GM12892 (cell line): Measurements from ENCODE around the gene CCDC15.

ENCODE experiments used
- DNase-seq: peaks from one replicate; pipeline ENCODE4 v3.0.0; 2011; ENCODE audit not compliant: insufficient read length
- FAIRE-seq: peaks from 2 replicates; lab custom pipeline; 2011; peaks lifted over from hg19 to GRCh38; lab: Jason Lieb, UNC
- POLR2A ChIP-seq: IDR thresholded peaks from 2 replicates; pipeline ENCODE4 v1.6.1; 2011; ENCODE audit warnings: low read depth, low read length, control low read depth
- POLR2AphosphoS5 ChIP-seq: IDR thresholded peaks from 2 replicates; pipeline ENCODE4 v1.6.1; 2011; ENCODE audit warnings: low read depth, low read length, control low read depth
- TAF1 ChIP-seq: IDR thresholded peaks from 2 replicates; pipeline ENCODE4 v1.6.1; 2011; ENCODE audit warnings: low read depth, mild to moderate bottlenecking, control low read depth, low read length, borderline replicate concordance

Gene CCDC15

DNA sequence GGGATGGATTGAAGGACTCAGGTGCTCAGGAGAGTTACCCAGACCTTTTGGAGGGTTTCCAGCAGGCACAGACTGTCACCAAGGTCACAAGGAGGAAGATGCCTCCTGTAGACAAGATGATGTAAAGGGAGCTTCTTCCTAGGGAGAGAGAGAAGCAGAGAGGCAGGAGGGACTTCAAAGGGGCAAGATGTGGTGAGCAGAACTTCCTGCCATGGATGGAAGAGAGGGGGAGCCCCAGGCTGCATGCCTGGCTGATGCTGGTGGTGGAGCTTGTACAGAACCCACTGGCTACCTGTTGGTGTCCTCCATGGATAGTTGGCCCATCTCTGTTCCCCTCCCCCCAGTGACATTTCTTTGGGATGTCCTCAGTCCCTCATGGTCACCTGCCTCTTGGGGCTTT is 30.7 kb upstream of the CCDC15 start:
- no peak for FAIRE-seq
- no peak for TF ChIP-seq TAF1
- TF ChIP-seq POLR2A, result no peak
- TF ChIP-seq POLR2AphosphoS5, result no peak
- DNase-seq, result no peak

DNA sequence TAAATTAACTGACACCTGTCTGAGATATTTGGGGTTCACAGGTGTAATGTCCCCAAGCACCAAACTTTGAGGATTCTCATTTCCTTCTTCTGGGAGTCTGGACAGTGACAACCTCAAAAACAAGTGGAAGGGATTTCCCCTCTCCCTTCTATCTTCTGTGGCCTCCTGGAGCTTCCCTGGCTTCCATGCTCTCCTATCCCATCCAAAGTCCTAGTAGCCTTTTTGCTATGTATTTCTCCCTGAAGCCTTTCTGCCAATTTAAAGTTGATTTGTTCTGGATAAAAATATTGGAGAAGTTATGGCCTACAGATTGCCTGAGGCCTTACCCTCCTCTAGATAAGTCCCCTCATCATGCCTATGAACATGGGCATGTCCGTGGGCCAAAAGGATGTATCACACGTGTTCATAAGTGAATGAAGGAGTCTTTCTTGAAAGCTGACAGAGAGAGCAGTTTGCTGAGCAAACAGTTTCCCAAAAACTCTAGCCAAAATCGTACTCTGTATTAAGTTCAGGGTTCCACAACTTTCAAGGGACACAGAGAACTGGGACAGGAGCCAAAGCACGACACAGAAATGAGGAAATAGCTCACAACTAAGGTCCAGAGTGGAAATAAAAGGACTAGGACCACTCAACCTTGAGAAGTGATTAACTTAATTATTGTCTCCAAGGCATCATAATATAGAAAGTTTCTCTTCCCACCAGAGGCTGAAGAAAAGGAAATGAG is 24.9 kb upstream of the CCDC15 start:
- no peak for DNase-seq
- no peak for FAIRE-seq
- TF ChIP-seq POLR2A (no peak), TAF1 (no peak), POLR2AphosphoS5 (no peak)

DNA sequence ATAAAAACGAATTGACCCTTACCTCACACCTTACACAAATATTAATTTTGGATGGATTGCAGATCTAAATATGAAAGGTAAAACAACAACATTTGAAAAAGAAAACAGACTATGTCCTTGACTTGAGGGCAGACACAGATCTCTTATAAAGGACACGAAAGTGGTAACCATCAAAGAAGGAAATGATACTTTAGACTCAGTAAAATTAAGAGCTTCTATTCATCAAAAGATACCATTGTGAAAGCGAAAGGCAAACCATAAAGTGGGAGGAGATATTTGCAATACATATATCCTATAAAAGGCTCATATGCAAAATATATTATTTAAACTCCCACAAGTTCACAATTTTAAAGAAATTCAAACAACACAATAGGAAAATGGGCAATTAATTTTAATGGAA is 23.2 kb upstream of the CCDC15 start:
- FAIRE-seq (no peak), DNase-seq (no peak)
- TF ChIP-seq POLR2A (no peak), TAF1 (no peak), POLR2AphosphoS5 (no peak)

DNA sequence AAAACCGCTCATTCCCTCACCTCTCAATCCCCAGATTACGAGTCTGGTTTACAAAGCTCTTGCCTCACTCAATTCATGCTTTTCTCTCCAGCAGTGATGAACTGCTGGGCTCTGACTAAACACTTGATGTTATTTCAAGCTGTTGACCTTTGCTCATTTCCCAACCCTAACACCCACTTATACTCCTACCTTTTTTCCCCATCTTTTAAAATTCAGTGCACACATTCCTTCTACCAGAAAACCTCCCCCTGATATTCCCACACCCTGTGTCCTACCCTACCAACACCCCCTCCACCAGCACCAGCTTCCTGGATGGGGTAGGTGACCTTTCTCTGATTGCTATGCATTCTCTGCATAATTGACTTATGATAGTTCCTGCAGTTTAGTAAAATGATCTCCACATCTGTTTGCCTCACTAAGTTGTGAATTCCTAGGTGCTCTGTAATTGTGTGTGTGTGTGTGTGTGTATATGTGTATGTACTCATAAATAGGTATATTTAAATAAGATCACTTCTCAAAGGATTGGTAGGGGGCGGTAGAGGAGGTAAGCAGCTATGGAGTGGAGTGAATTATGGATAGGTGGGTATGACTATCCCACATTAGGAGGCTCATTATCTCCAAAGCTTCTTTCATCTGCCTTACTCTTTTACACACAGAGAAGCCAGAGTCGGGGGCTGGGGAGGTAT is 19.0 kb upstream of the CCDC15 start:
- DNase-seq (no peak), FAIRE-seq (no peak)
- no peak for TF ChIP-seq TAF1
- no peak for TF ChIP-seq POLR2AphosphoS5
- no peak for TF ChIP-seq POLR2A

DNA sequence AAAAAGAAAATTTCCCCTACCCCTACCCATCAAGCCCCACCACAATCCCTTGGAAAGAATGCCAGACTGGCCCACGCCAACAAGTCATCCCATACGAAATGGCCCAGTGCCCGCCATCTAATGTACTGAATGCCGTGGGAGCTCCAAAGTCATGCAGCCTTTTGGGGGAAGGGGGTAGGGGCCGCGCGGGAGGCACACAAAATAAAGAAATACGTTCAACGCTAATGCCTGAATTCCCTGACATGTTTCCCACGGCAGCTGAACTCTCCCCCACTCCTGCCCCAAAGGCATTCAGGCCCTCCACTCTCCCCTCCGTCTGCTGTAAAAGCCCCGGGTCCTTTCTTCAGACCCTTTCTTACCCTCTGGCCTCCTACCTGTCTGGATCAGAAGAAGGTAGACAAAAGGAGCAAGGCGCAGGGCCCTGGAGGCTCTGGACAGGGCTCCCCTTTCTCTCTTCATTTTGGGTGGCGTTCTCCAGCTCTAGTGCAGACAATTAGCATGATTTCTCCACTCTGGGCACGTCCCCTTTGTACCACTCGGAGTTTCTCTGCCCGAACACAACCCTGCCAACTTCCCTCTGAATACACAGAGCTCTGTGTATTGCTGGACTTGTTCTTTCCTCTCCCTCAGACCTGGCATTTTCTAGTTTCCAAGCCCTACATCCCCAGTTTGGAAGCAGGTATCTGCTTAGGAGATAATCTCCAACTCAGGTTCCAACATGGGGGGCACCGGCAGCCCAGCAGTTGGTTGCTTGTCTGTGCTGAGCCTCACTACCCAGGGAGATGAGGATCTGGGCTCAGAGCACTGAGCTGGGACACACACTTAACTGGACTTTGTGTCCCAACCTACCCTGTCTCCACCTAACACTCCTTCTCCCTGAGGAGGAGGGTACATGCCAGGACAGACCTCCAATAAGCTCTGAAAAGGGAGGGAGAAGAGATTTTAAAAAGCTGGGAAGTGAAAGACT is 18.2 kb upstream of the CCDC15 start, which contains the start of gene HEPACAM:
Gene HEPACAM, minus strand, starts transcription at position 500 of the 967 bp plus-strand sequence. Its CDS starts 41 bp downstream, at position 459.
- no peak for TF ChIP-seq TAF1
- TF ChIP-seq POLR2AphosphoS5, result no peak
- no peak for TF ChIP-seq POLR2A
- DNase-seq, result no peak
- FAIRE-seq, result no peak

DNA sequence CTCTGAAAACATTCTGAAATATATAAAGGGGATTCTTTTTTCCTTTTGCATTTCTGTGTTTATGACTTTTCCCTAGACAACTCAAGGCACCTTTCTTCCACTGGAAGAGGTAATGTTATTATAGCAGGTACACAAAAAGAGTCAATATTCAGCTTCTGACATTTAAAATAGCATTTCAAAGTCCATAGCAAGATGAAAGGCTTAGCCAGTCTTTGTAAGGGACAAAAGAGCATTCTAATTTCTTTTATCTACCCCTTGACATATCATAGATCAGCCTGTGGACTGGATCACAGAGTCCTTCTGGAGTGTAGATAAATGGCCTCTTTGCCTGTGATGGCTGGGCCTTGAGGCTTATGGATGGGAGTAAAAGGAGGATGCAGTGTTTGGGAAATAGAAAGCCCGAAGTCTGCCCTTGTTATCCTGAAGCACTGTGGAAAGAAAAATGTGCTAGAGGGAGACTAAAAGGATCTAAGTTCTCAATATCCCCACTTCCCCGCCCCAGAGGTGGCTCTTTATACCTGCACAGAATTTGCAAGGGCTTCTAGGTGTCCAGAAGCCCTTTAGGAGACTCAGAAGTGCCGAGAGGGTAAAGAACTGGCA is 16.6 kb upstream of the CCDC15 start:
- DNase-seq (no peak), FAIRE-seq (no peak)

DNA sequence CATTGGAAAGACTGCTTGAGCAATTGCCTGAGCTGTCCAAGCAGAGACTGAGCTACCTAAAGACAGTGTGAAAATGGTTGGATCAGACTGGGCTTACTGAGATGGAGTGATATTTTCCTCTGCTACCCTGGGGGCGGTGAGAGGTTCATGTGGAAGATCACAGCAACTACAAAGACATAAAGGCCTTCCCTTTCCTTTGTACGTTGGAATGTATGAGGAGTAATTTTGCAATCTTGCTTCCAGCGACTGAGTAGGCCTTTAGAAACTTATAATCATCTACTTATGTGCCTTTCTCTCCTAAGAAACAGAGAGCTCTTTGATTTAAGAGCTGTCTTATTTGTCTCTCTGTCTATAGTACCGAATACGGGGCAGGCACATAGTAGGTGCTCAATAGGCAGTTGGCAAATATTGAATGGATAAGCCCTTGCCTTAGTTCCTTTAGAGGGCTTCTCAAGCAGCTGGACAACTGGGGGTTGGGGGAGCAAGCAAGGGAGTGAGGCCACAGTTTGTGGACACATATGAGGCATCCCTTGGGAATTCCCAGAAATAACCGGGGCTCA is 15.7 kb upstream of the CCDC15 start:
- FAIRE-seq (no peak), DNase-seq (no peak)
- TF ChIP-seq POLR2A, result no peak
- TF ChIP-seq POLR2AphosphoS5, result no peak
- TF ChIP-seq TAF1, result no peak

More for the DNA sequence above, 16.6 kb upstream of the CCDC15 start:
- TF ChIP-seq TAF1, result no peak
- no peak for TF ChIP-seq POLR2AphosphoS5
- no peak for TF ChIP-seq POLR2A

DNA sequence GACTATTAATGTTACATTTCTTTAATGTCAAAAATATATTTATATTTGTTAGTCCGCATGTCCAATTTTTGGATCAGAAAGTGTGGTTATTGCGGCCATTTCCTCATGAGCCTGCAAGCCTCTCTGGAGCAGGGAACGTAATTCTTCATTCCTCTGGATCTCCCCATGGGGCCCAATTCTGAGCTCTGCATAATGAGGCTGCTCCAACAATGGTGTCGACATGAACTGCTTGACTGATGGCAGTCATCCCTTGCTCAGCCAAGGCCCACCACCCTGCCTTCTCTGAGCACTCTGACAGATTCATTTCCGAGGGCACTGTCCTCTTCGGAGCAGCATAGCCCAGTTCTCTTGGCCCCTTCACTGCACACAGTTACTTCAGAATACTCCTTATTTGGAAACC is 15.0 kb upstream of the CCDC15 start:
- DNase-seq (no peak), FAIRE-seq (no peak)
- TF ChIP-seq POLR2A (no peak), POLR2AphosphoS5 (no peak), TAF1 (no peak)

DNA sequence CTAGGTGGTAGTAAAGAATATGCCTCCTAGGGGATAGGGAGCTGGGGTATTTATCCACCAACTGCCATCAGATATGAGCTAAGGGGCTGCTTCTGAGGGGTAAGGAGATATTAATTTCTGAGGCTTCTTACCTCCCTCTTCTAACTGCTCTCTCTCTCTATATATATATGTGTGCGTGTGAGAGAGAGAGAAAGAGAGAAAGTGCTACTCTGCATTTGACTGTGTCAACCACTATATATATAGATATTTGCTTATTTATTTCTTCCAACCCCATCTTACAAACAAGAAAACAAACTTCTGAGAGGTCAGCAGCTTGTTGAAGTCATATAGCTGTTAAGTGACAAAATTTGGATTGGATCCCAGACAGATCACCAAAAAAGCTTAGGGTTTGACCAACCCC is 12.3 kb upstream of the CCDC15 start:
- no peak for DNase-seq
- TF ChIP-seq TAF1 (no peak), POLR2AphosphoS5 (no peak), POLR2A (no peak)
- FAIRE-seq, result no peak

DNA sequence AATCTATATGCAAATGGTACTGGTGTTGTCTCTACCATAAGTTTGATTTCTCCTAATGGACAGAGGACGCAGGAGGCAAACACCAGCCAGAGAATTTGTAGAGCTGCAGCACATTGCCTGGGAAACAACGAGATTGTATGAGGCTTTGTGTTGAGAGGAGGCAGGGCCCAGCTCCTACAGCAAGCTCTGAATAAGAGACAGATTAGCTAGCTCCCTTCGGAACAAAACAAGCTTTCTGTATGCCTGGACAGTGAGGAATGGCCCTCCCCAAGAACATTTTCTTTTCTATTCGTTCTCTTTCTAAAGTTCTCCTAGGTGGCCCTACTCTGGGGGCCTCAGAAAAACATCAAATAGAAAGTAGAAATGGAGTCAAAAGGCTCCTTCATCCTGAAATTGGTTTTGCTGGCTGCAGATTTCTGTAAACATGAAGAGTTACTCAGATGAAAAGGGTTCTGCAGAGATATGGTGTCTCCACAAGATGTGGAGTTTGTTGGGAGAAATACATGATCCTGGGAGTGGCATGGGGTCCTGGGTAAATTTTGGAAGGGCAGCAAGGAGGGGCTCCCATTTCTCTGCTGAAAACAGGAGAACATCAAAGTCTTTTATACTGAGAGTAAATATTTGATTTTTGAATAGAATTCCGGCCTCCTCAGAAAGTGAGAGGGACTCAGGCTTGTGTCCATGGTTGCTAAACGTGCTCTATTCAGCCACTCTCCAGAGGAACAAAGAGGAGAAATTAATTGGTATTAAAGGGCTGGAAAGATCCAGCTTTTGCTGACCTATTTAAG is 11.3 kb upstream of the CCDC15 start:
- no peak for FAIRE-seq
- DNase-seq, result no peak
- TF ChIP-seq POLR2A, result no peak
- no peak for TF ChIP-seq TAF1
- TF ChIP-seq POLR2AphosphoS5, result no peak
